HG03108 (cell line): ENCODE results near the gene HOXA9.
A peak's percentile ranks its signal among the peaks of the same experiment; 100 is the strongest.

Source experiments
- ATAC-seq: cut with Tn5 transposase; IDR thresholded peaks from one replicate; pipeline ENCODE4 v1.9.1; 2021; ENCODE audit warnings: moderate library complexity; ENCODE audit not compliant: unreplicated experiment

HOXA9 gene

DNA sequence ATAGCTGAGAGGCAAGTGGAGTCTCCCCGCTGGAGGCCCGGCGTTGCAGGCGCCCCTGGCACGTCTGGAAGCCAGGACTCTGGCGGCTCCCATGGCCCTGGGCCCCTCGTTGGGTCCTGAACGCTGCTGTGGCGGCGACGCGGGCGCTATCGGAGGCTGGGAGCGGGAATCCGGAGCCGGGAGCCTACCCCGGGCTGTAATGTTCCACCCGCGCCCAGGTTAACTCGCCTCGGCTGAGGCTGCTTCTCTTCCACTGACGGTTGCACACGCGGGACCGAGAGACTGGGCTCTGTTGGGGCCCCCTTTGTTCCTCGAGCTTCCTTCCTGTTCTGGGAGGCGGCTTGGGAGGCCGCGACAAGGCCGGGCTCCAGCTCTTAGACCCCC is 20.6 kb downstream of the HOXA9 start:
- ATAC-seq: no peak

DNA sequence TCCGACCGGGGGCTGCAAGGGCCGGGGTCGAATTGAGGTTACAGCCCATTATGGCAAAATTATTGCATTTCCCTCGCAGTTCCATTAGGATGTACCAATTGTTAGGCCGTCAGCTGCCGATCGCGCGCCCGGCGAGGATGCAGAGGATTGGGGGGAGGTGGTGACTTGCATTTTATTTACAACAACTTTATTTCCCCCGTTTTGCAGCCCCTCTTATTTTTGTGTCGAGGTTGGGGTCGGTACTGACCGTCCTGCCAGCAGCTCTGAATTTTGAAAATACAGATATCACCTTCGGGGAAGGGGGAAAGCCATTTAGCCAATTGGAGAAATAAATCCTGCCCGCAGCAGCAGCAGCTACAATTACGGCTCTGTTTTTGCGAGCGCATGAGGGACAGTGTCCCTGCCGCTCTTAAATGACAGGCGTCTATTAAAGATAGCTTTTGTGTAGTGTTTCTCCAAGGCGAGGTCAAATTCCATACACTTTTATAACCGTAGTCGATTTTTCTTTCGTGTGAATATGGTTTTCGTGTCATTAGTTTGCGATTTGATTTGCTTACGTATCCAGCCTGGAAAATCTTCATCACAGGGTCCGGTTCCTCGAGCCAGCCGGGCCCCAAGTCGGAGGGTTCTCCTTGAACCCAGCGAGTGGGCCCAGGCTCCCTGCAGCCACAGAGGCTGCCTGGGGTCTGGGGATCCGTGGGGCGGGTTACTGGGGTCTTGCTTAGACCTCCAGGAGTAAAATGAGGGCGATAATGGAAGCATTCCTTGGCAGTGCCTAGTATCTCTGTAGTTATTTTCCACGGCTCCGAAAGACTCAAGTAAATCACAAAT is 21.2 kb downstream of the HOXA9 start:
- ATAC-seq: no peak

DNA sequence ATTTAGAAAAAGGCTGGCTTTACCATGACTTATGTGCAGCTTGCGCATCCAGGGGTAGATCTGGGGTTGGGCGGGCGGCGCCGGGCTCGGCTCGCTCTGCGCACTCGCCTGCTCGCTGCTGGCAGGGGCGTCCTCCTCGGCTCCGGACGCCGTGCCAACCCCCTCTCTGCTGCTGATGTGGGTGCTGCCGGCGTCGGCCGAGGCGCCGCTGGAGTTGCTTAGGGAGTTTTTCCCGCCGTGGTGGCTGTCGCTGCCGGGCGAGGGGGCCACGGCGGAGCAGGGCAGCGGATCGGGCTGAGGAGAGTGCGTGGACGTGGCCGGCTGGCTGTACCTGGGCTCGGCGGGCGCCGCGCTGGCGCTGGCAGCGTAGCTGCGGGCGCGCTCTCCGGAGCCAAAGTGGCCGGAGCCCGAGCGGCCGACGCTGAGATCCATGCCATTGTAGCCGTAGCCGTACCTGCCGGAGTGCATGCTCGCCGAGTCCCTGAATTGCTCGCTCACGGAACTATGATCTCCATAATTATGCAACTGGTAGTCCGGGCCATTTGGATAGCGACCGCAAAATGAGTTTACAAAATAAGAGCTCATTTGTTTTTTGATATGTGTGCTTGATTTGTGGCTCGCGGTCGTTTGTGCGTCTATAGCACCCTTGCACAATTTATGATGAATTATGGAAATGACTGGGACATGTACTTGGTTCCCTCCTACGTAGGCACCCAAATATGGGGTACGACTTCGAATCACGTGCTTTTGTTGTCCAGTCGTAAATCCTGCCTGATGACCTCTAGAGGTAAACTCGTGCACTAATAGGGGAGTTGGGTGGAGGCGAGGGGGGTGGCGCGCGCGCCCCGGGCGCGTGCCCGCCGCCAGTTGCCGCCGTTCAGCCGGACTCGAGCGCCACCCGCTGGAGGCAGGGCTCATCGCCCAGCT is 22.1 kb downstream of the HOXA9 start, which contains the start of gene HOXA5:
Gene HOXA5 (minus strand): TSS at position 659 of the 927 bp plus-strand sequence. CDS start 74 bp downstream, at position 585.
- no peak for ATAC-seq

DNA sequence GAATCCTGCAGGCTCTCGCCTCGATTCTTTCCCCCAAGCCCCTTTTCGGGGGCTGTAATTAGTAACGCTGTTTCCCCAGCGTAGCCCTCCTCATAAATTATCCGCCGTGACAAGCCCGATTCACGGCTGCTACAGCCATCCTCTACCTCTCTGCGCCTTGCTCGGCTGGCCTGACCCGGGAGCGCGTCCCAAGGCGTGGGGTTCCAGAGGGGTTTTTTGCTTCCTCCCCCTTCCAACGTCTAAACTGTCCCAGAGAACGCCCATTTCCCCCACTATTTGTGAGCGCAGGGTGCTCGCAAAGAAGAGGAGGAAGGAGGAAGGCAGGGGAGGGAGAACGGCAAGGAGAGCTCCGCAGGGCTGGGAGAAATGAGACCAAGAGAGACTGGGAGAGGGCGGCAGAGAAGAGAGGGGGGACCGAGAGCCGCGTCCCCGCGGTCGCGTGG is 22.7 kb downstream of the HOXA9 start:
- ATAC-seq: no peak

DNA sequence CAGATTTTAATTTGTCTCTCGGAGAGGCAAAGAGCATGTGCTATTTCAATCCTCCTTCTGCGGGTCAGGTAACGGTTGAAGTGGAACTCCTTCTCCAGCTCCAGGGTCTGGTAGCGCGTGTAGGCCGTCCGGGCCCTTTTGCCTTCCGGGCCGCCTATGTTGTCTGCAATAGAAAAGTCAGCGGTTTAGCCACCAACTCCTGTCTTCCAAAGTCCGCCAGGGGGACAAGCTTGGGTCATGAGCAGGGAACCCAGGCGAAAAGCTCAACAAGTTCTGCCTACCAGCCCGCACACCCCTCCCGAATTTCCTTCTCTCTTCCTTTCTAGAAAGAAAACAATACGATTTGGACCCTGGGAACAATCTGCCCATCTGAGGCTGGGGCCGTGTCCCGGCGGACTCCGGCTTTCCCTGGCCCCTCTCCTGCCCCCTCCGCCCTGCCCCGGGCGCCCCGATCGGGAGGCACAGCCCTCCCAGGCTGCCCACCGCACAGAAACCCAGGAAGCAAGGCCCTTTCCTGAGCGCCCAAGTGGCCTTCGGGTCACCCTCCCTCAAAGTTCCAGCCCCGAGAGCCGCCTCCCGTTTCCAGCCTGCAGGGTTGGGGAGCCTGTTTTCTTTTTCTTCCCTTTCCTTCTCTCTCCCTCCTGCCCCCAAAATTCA is 23.3 kb downstream of the HOXA9 start:
- ATAC-seq: no peak

DNA sequence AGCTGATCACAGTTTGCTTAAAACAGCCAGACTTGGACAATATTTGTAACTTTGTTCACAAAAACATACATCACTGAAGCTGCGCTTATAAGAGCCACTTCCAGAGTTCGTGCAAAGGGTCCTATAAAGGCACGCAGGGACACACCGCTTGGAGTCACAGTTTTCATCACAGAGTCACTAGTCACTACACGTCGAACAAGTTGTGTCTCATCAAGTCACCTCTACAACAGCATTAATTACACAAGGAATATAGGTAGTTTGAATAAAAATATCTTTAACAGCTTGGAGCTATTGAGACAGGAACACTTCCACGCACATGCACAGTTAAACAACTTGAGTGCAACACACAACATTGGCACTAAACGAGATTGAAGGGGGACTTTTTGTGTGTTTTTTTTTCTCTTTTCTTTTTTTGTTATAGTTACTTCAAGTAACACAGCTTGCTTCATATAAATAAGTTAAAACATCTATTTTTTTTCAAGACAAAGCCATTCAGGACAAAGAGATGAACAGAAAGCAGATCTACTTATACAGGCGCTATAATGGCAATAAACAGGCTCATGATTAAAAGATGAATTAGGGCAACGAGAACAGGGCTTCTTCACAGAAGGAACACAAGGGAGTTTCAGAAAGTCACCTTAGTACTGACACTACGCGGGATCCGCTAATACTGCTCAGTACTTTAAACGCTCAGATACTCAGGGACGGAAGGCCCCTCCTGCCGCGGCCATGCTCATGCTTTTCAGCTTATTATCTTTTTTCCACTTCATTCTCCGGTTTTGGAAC is 24.0 kb downstream of the HOXA9 start:
- no peak for ATAC-seq

DNA sequence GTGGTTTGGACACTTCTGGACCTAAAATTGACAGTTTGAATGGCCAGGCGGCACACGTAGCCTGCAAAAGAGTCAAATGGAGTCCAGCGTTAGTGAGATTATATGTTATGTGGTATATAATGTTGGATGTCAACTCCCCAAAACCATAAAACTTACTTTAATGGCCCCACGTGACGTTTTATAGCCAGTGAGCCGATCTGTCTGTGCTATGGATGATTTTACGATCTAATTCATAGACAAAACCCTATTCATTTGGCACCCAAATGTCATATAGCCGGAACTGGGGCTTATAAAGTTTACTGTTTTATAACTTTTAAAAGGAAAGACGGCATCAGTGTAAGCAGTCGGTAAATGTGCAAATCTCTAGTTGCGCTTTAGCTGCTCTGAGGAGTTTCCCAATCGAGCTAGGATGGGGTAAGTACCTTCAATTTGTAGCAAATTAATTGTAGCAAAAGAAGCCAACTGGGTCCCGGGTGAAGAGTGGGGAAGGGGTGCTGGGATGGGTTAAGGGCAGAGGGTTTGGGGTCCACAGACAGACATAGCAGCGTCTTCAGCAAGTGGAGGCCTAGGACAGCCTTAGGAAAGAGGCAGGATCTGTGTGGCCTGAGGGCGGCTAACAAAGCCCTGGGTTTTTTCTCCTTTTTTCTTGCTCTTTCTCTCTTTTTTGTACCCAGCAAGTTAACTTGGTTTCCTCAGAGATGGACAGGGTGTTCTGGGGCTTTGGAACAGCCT is 25.0 kb downstream of the HOXA9 start:
- no peak for ATAC-seq

DNA sequence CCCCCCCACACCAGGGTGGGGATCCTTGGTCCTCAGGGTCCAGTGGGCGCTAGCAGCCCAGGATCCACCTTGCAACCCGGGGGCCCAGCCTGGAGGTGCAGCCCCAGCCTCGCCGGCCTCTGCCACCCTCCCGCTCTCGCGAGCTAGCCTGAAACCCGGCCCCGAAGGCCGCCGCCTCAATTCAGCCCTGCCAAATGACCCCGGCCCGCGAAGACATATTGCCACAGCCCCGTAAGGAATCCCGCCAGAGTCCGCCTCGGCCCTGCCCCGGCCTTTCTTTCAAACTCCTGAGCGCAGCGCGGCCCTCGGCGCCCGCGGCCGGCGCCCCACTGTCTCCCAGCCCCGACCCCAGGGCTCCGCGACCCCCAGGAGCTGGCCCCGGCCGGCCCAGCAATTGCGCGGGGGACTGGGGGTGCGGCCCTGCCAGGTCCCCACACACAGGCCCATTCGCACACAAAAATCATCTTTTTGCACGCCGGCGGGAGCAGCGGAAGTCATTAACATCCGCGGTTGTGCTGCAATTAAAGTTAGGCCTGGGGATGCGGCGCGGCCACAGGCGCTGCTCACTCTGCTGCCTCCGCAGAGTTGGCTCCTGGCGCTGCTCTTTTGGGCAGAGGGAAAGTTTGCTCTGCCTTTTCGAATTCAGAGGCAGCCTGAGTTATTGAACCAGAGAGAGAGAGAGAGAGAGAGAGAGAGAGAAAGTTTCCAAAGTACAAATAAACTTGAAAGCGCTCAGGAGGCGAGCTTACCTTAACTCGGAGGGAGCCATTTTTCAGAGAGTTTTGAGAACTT is 25.8 kb downstream of the HOXA9 start:
- ATAC-seq: no peak

DNA sequence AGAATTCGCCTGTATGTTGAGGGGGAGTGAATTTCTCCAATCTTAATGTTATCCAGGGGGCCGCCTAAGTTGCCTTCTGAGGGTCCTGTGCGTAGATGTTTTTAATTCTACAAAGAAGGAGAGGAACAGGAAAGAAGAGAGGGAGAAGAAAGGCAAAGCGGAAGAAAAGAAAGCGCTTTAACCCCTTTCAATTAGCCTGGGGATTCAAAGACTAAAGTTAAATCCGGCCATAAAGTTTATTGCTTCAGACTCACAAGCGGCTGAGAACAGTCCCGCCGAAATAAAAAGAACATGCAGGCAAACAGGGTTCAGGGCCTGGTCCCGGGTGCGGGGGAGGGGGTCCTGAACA is 26.4 kb downstream of the HOXA9 start:
- no peak for ATAC-seq

DNA sequence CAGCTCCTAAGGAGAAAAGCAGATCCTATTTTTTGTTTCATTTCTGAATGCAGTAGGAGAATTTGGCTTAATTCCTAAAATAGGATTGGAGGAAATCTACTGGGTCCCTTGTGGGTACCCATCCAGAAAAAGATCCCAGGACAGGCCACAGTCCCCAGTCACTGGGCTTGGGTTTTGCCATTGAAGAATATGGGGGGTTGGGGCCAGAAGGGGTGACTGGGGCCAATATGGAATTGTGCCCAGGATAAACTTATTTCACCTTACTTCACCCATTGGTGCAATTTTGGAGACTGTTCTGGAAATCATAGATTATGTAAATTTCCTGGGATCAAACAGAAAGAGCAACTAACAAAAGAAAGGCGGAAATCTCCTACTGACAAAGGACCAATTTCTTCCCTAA is 26.9 kb downstream of the HOXA9 start:
- ATAC-seq: no peak

DNA sequence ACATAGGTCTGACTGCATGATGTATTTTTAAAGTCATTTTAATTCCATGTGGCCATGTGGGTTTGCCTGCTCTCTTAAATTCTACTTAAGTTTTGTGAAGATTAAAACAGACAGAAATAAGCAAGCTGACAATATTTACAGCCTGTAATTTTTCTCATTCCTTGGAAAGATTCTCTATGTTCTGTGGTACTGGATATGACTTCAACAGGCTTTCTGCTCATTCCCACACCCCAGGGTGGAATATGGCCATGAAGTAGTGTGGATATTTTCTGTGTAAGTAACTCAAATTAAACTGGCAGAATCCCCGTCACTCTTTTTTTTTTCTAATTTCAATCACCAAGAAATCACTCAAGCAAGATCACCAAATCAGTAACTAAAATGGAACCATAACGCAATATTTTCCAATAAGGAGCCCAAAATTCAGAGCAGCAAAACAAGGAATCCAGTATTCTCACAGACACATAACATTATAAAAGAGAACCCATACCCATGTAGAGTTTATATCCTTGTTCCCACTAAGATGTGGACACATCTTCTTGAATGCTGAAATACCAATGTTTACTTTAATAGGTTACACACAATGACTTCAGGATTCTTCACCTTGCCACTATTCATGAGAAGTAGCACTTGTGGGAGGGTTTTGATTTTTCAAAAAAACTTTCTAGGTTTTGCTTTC is 27.6 kb downstream of the HOXA9 start:
- no peak for ATAC-seq

DNA sequence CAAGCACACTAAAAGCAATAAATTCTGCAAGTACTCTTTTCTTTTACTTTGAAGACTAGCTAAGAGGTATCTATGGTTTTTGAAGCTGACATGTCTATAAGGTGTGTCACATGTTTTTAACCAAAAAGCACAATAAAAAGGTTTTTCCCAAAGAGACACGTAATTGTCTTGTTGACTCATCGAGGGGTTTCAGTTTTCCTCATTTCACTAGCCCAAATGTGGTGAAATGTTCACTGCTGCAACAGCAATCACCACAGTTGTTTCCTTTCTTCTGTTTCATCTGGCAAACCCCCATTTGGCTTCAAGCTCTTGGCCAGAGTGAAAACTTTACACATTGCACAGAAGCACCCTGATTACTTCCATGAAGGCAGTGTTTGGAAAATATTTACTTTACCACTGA is 30.9 kb downstream of the HOXA9 start:
- peak; percentile 49 for ATAC-seq

DNA sequence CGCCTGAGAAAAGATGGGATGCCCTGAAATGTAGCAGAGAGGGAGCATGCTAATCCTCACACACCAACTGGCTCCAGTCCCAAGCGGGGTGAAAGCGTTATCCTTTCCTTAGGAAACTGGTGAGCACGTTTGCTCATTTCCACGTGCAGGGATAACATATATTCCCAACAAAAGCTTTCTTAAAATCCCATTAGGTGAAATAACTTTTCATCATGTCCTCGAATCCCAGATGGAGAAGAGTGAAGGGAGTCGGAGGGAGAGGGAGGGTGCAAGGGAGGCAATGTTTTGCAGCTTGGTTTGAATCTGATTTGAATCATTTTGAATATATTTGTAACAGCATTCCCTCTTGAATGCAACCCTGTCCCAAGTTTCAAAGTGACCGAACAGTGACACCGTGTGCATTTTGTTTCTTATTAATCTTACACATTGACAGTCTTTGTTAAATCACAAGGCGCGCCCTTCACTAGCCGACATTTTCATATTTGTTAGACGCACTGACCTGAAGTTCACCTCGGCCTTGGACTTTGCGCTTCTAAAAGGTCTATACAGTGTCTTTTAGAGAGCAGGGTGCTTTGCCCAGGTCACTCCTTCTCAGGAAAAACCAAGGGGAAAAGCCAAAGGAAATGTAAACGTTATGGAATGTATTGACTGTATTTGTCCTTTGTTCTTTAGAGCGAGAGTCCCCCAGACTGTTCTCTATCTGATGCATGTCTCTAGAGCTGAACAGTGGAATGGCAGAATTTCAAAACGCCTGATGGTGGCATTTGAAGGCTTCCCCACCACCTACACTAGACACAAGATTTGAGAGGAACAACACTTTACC is 31.7 kb downstream of the HOXA9 start:
- no peak for ATAC-seq

DNA sequence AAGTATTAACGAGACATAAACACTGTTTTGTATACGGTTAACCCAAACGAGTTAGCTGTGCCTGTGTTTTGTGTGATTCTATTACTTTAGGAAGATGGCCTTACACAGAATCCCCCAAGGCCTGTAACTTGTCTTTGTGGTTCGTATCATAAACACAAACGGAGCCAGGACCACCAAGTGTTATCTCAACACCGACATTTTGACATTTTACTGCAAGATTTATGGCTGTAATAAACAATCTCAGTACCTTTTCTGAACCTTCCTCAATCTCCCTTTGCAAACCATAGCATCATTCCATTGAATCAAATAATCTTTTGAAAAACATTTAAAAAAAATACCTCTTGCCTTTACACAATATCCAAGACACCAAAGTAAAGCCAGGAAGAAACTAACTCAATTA is 32.4 kb downstream of the HOXA9 start:
- no peak for ATAC-seq

DNA sequence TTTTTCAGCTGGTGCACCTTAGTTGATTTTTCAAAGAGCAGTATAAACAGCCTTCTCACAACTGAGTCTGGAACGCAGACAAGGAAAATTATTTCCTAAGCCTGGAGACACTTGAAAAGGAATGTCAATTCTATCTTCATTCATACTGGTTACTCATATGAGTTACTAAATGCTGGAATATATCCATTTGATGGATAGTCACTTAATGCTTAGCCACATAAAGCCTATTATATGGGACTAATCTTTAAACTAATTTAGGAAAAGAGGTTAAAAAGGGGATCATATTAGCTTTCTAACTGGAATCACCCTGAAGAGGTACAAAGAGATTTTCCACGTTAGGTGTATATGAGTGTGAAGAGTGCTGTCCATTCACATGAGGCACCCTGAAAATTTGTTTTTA is 33.1 kb downstream of the HOXA9 start:
- no peak for ATAC-seq

DNA sequence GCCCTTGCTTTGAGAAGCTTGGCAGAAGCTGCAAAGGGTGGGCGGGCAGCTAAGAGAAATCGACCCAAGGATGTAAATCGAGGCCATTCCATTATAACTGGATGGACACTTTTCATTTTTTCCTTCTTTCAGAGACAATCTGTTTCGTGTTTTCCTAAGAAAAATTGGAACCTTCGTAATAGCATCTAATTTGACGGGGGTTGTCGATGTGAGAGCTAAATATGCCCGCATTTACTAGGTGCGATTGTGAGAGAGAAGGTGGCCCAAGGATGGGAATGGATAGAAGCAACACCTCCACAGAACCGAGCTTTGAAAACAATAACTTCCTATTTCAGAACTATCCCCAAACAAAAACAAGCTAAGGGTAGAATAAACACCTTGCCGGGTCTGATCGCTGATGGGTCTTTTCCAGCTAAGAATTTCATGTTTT is 33.9 kb downstream of the HOXA9 start:
- ATAC-seq: no peak

DNA sequence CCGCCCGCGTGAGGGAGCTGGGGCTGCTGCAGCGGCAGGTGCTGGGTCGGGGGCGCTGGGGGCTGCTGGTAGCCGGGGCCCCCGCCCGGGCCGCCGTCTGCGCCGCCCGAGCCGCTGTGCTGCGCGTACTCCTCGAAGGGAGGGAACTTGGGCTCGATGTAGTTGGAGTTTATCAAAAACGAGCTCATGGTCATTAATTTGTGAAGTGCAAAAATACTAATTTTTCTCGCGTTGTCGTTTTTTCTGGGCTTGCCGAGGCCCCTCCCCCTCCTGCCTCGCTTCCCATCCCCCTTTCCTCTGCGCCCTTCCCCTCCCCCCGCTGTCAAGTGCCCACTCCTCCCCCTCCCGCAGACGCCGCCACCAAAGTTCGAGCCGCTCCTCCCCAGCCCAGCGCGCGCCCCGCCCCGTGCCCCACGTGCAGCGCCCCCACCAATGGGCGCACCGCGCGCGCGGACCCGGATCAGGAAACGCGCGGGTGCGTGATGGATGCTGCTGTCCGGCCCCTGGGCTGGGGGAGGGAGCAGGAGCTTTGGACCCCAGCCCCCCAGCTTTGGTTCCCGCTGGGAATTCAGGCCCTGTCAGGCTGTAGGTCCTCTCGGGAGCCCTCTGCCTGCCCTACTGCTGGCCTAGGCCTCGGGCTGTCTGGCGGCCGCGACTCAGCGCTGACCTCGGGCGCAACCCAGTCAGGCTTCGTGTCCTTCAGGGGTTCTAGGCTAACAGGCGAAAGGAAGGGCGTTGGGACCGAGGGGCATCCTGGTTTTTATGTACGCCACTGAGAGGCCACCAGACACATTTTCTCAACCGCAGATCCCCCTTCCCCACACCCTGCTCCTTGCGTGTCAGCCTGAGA is 34.6 kb downstream of the HOXA9 start, which contains the start of gene HOXA4:
Gene HOXA4 (minus strand): TSS at position 218 of the 850 bp plus-strand sequence. CDS start 24 bp downstream, at position 194.
- no peak for ATAC-seq
